ENCODE measurements around the gene AMIGO2.

DNA sequence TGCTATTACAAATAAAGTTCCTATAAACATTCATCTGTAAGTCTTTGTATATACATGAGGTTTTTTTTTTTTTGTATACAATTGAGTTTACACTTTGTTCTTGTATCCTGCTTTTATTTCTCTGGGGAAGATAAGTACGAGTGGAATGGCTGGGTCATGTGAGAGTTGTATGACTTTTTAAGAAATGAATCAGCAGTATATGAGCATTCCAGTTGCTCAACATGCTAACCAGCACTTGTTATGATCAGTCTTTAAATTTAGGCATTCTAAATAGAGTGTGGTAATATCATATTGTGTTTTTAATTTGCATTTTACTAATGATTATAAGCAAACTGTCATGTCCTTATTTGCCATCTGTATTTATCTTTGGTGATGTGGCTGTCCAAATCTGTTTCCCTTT lies 44.7 kb upstream of the AMIGO2 start:
- TF ChIP-seq, protein P1, sequence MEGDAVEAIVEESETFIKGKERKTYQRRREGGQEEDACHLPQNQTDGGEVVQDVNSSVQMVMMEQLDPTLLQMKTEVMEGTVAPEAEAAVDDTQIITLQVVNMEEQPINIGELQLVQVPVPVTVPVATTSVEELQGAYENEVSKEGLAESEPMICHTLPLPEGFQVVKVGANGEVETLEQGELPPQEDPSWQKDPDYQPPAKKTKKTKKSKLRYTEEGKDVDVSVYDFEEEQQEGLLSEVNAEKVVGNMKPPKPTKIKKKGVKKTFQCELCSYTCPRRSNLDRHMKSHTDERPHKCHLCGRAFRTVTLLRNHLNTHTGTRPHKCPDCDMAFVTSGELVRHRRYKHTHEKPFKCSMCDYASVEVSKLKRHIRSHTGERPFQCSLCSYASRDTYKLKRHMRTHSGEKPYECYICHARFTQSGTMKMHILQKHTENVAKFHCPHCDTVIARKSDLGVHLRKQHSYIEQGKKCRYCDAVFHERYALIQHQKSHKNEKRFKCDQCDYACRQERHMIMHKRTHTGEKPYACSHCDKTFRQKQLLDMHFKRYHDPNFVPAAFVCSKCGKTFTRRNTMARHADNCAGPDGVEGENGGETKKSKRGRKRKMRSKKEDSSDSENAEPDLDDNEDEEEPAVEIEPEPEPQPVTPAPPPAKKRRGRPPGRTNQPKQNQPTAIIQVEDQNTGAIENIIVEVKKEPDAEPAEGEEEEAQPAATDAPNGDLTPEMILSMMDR (IDR thresholded peaks at IDR 0.05), result no peak
- no peak for TF ChIP-seq POLR2A (IDR thresholded peaks at IDR 0.05)

Measured in suprapubic skin (tissue), 3 donors.